Prostate gland (tissue), 2 donors: ENCODE results near the gene LACRT.

ENCODE experiments used
- POLR2A ChIP-seq: fragments of 450-650 bp; IDR thresholded peaks from one replicate; pipeline ENCODE4 v1.6.1; 2016; ENCODE audit warnings: antibody characterized with exemption, mild to moderate bottlenecking
- TF ChIP-seq, protein P1 (sequence below), 4 experiments: fragments of 200-600 bp in 2 of 4; fragments of 450-650 bp in 2 of 4; sonication (generic) in 2 of 4; IDR thresholded peaks; 1 replicate in 3 of 4; 2 replicates in 1 of 4; pipeline ENCODE4 v1.5.1; 2016 to 2019; ENCODE audit warnings: antibody characterized with exemption in 4 of 4, mild to moderate bottlenecking in 2 of 4, moderate library complexity in 2 of 4

DNA sequence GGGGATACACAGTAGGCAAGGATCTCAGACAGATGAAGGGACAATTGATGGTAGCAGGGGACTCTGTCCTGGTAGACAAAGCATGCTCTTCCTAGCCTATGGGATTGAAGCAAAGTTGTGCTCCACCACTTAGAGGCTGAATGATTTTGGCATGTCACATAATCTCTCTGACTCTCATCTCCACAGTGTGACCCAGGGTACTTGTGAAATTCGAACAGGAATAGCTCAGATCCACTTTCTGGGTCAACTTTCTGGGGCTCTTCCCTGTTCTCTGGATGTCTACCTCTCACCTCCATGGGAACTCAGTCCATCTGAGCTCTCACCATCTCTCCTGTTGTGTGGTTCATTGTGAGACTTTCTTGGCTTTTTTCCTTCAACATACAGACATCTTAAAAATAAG lies 15.1 kb upstream of the LACRT start:
- TF ChIP-seq, protein P1, sequence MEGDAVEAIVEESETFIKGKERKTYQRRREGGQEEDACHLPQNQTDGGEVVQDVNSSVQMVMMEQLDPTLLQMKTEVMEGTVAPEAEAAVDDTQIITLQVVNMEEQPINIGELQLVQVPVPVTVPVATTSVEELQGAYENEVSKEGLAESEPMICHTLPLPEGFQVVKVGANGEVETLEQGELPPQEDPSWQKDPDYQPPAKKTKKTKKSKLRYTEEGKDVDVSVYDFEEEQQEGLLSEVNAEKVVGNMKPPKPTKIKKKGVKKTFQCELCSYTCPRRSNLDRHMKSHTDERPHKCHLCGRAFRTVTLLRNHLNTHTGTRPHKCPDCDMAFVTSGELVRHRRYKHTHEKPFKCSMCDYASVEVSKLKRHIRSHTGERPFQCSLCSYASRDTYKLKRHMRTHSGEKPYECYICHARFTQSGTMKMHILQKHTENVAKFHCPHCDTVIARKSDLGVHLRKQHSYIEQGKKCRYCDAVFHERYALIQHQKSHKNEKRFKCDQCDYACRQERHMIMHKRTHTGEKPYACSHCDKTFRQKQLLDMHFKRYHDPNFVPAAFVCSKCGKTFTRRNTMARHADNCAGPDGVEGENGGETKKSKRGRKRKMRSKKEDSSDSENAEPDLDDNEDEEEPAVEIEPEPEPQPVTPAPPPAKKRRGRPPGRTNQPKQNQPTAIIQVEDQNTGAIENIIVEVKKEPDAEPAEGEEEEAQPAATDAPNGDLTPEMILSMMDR (IDR thresholded peaks at IDR 0.05): no peak
- no peak for TF ChIP-seq POLR2A
